WTC11 (cell line): Measurements from ENCODE around the gene CLEC3A.
A peak's percentile ranks its signal among the peaks of the same experiment; 100 is the strongest.

Experiments
- ATF2 ChIP-seq: sonication (generic); formaldehyde crosslinking; IDR thresholded peaks from 2 replicates; pipeline ENCODE4 v1.8.1; 2022; ENCODE audit warnings: low read depth, missing genetic modification reagents, borderline replicate concordance
- ATF6 ChIP-seq: sonication (generic); formaldehyde crosslinking; IDR thresholded peaks from 2 replicates; pipeline ENCODE4 v1.8.1; 2023; ENCODE audit warnings: mild to moderate bottlenecking, missing genetic modification reagents
- CREB1 ChIP-seq: sonication (generic); formaldehyde crosslinking; IDR thresholded peaks from 2 replicates; pipeline ENCODE4 v1.8.0; 2023; ENCODE audit warnings: mild to moderate bottlenecking, missing genetic modification reagents
- CTCF ChIP-seq: fragments of 200-600 bp; IDR thresholded peaks from 2 replicates; pipeline ENCODE4 v1.8.0; 2022; ENCODE audit warnings: antibody characterized with exemption
- FOXP1 ChIP-seq: sonication (generic); formaldehyde crosslinking; IDR thresholded peaks from 2 replicates; pipeline ENCODE4 v1.8.0; 2022; ENCODE audit warnings: missing genetic modification reagents, mild to moderate bottlenecking, moderate library complexity, borderline replicate concordance
- JUN ChIP-seq: sonication (generic); formaldehyde crosslinking; IDR thresholded peaks from 2 replicates; pipeline ENCODE4 v1.8.0; 2023; ENCODE audit warnings: mild to moderate bottlenecking, missing genetic modification reagents
- MLX ChIP-seq: sonication (generic); formaldehyde crosslinking; IDR thresholded peaks from 2 replicates; pipeline ENCODE4 v1.8.1; 2023; ENCODE audit warnings: mild to moderate bottlenecking, missing genetic modification reagents, moderate library complexity
- MXD4 ChIP-seq: fragments of 250-450 bp; sonication (Bioruptor Pico); IDR thresholded peaks from 2 replicates; pipeline ENCODE4 v1.8.0; 2021; ENCODE audit warnings: mild to moderate bottlenecking, moderate library complexity, borderline replicate concordance
- SP1 ChIP-seq: sonication (generic); formaldehyde crosslinking; conservative IDR thresholded peaks from 2 replicates; pipeline ENCODE4 v1.8.1; 2022; ENCODE audit warnings: missing genetic modification reagents
- TP53 ChIP-seq: sonication (generic); formaldehyde crosslinking; IDR thresholded peaks from 2 replicates; pipeline ENCODE4 v1.8.1; 2023; ENCODE audit warnings: mild to moderate bottlenecking, missing genetic modification reagents
- ZNF232 ChIP-seq: sonication (generic); formaldehyde crosslinking; IDR thresholded peaks from 2 replicates; pipeline ENCODE4 v1.8.0; 2022; ENCODE audit warnings: mild to moderate bottlenecking, missing genetic modification reagents

GRCh38 chr16:78072275-78072674, 49.9 kb downstream of the CLEC3A start:
- TF ChIP-seq ATF2 (CRISPR knock-in tag) (no peak), ZNF232 (CRISPR knock-in tag) (no peak), CTCF (no peak), SP1 (CRISPR knock-in tag) (0 out of 2 replicates have a peak, but pooled peaks have one; percentile 35), TP53 (CRISPR knock-in tag) (no peak), MXD4 (CRISPR knock-in tag) (no peak), ATF6 (no peak), MLX (CRISPR knock-in tag) (no peak), FOXP1 (no peak), CREB1 (no peak), JUN (CRISPR knock-in tag) (no peak)
